Ishikawa (cell line): ENCODE results near the gene DPH6.

Source experiments
- CEBPB ChIP-seq: IDR thresholded peaks from 2 replicates; pipeline ENCODE4 v1.6.1; 2012
- CREB1 ChIP-seq: IDR thresholded peaks from 2 replicates; pipeline ENCODE4 v1.6.1; 2012; ENCODE audit warnings: low read depth
- EGR1 ChIP-seq: IDR thresholded peaks from 2 replicates; pipeline ENCODE4 v1.6.1; 2012
- EP300 ChIP-seq: IDR thresholded peaks from 2 replicates; pipeline ENCODE4 v1.6.1; 2012; ENCODE audit warnings: borderline replicate concordance
- FOXM1 ChIP-seq: IDR thresholded peaks from 2 replicates; pipeline ENCODE4 v1.6.1; 2012; ENCODE audit warnings: low read depth, borderline replicate concordance
- NFIC ChIP-seq: IDR thresholded peaks from 2 replicates; pipeline ENCODE4 v1.6.1; 2012
- RAD21 ChIP-seq: IDR thresholded peaks from 2 replicates; pipeline ENCODE4 v1.6.1; 2012; ENCODE audit warnings: low read depth
- TAF1 ChIP-seq: IDR thresholded peaks from 2 replicates; pipeline ENCODE4 v1.6.1; 2012; ENCODE audit warnings: low read depth, mild to moderate bottlenecking
- TCF12 ChIP-seq: IDR thresholded peaks from 2 replicates; pipeline ENCODE4 v1.6.1; 2012; ENCODE audit warnings: low read depth
- YY1 ChIP-seq: IDR thresholded peaks from 2 replicates; pipeline ENCODE4 v1.6.1; 2012; ENCODE audit warnings: low read depth
- ZBTB7A ChIP-seq: IDR thresholded peaks from 2 replicates; pipeline ENCODE4 v1.6.1; 2012; ENCODE audit warnings: low read depth
- TF ChIP-seq, protein P1 (sequence below): IDR thresholded peaks from 2 replicates; pipeline ENCODE4 v1.6.1; 2012; ENCODE audit warnings: low read depth, mild to moderate bottlenecking
- TF ChIP-seq, protein P2 (sequence below): IDR thresholded peaks from 2 replicates; pipeline ENCODE4 v1.6.1; 2012

DNA sequence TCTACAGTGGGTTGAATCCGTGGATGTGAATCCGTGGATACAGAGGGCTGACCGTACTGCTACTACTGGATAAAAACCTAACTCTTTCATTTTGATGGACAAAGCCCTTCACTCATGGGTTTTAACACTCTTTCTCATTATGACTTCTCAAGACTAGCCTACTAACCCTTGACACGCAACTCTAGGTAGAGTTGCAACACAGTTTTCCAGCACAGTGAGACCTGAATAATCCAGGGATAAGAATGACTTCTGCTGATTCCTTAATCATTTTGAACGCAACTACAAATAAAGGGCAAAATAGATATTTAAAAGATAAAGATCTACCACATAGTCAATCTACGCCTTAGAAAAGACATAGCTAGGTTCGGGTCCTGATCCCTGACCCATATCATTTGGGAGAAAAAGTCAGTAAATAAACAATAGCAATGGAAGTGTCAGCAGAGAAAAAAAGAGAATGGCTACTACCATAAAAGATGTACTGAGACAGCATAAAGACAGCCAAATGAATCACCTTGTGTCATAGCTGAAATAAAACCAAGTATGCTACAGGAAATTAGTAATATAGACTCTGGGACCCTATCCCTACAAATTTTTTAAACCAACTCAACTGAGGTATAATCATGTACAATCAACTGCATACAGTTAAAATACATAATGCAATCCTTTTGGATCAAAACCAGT, 87.6 kb downstream of the DPH6 start:
- TF ChIP-seq TAF1 (no peak), RAD21 (no peak), YY1 (no peak), FOXM1 (no peak), ZBTB7A (no peak), CREB1 (no peak), EGR1 (no peak), TCF12 (no peak), EP300 (no peak), CEBPB (no peak), NFIC (no peak)
- TF ChIP-seq, protein P1, sequence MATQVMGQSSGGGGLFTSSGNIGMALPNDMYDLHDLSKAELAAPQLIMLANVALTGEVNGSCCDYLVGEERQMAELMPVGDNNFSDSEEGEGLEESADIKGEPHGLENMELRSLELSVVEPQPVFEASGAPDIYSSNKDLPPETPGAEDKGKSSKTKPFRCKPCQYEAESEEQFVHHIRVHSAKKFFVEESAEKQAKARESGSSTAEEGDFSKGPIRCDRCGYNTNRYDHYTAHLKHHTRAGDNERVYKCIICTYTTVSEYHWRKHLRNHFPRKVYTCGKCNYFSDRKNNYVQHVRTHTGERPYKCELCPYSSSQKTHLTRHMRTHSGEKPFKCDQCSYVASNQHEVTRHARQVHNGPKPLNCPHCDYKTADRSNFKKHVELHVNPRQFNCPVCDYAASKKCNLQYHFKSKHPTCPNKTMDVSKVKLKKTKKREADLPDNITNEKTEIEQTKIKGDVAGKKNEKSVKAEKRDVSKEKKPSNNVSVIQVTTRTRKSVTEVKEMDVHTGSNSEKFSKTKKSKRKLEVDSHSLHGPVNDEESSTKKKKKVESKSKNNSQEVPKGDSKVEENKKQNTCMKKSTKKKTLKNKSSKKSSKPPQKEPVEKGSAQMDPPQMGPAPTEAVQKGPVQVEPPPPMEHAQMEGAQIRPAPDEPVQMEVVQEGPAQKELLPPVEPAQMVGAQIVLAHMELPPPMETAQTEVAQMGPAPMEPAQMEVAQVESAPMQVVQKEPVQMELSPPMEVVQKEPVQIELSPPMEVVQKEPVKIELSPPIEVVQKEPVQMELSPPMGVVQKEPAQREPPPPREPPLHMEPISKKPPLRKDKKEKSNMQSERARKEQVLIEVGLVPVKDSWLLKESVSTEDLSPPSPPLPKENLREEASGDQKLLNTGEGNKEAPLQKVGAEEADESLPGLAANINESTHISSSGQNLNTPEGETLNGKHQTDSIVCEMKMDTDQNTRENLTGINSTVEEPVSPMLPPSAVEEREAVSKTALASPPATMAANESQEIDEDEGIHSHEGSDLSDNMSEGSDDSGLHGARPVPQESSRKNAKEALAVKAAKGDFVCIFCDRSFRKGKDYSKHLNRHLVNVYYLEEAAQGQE, result no peak
- TF ChIP-seq, protein P2, sequence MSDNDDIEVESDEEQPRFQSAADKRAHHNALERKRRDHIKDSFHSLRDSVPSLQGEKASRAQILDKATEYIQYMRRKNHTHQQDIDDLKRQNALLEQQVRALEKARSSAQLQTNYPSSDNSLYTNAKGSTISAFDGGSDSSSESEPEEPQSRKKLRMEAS, result no peak
